Tibial nerve (tissue), 3 donors: ENCODE data around the gene CDH13.

Source experiments
- CTCF ChIP-seq, 5 experiments: fragments of 200-600 bp in 3 of 5; fragments of 450-650 bp in 2 of 5; sonication (generic) in 3 of 5; IDR thresholded peaks; one replicate each; pipeline ENCODE4 v1.5.1; 2016 to 2019; ENCODE audit warnings: antibody characterized with exemption in 5 of 5, mild to moderate bottlenecking in 3 of 5, moderate library complexity in 2 of 5
- POLR2A ChIP-seq, 2 donors: fragments of 450-650 bp; IDR thresholded peaks; one replicate each; pipeline ENCODE4 v1.6.1; 2017; ENCODE audit warnings: antibody characterized with exemption in 2 of 2, mild to moderate bottlenecking in 2 of 2, moderate library complexity in 2 of 2

- TF ChIP-seq POLR2A (IDR thresholded peaks at IDR 0.05) (no peak), CTCF (IDR thresholded peaks at IDR 0.05) (no peak)
Measured at GRCh38 chr16:83102336-83102735, 475.6 kb downstream of the CDH13 start.
